ENCODE measurements around the gene NACC2. TPM values are rescaled to one million over a fixed set of nuclear protein-coding genes. Genes with fewer than 3 reads are reported as not detected.

The NACC2 gene
- total and polyA plus RNA-seq, 8 donors: 4.1 to 69.2 (median 10.0) TPM

GRCh38 chr9:135993409-135993742 is 101.7 kb downstream of the NACC2 start:
- Histone ChIP-seq H3K4me3 (peak overlapping the region in 3 of 4 donors; percentile 19 to 28 (median 25)), H3K4me1 (peaks cover 39 to 61% (median 47%) of the 10 kb centered on the region in 4 donors), H3K36me3 (no peaks in the 10 kb centered on the region), H3K27ac (peak overlapping the region; percentile 69 to 90 (median 86)), H3K27me3 (peaks cover 0 to 21% (median 5%) of the 10 kb centered on the region in 3 donors), H3K9me3 (no peaks in the 10 kb centered on the region)
- 66 to 81% (median 69%) methylated on average over 9 to 13 of the region's 13 CpGs for WGBS, 5 donors
- TF ChIP-seq POLR2A (IDR thresholded peaks at IDR 0.05) (no peak), CTCF (IDR thresholded peaks at IDR 0.05) (no peak), POLR2AphosphoS5 (IDR thresholded peaks at IDR 0.05) (no peak), EP300 (IDR thresholded peaks at IDR 0.05) (no peak)
- intact Hi-C loops (cut with DNase I; ENCODE audit: low total_unique reads): no loop called here
- DNase-seq: no peak

- peak; percentile 75 to 96 for DNase-seq
- Histone ChIP-seq H3K9me3 (no peaks in the 10 kb centered on the region), H3K36me3 (no peaks in the 10 kb centered on the region), H3K27ac (peak overlapping the region; percentile 69 to 90 (median 86)), H3K4me1 (peaks cover 39 to 61% (median 47%) of the 10 kb centered on the region in 4 donors), H3K27me3 (peaks cover 0 to 27% (median 5%) of the 10 kb centered on the region in 3 donors), H3K4me3 (peak overlapping the region; percentile 19 to 28 (median 25))
- no peak for TF ChIP-seq POLR2A (IDR thresholded peaks at IDR 0.05)
- peak; percentile 48 to 84 (median 55) for TF ChIP-seq POLR2AphosphoS5 (IDR thresholded peaks at IDR 0.05)
- 6 to 11% (median 8%) methylated on average over 10 to 32 of the region's 32 CpGs for WGBS, 5 donors
- intact Hi-C loops (cut with DNase I; ENCODE audit: low total_unique reads): no loop called here
These were observed 102.3 kb downstream of the NACC2 start for GRCh38 chr9:135992486-135993408.

- Histone ChIP-seq H3K27me3 (peaks cover 0 to 29% (median 5%) of the 10 kb centered on the region in 3 donors), H3K9me3 (no peaks in the 10 kb centered on the region), H3K4me1 (peaks cover 39 to 61% (median 47%) of the 10 kb centered on the region in 4 donors), H3K36me3 (no peaks in the 10 kb centered on the region), H3K4me3 (no peak overlapping the region), H3K27ac (peak overlapping the region; percentile 23 to 90 (median 86))
- no peak for TF ChIP-seq POLR2AphosphoS5 (IDR thresholded peaks at IDR 0.05)
- no peak for TF ChIP-seq CTCF (IDR thresholded peaks at IDR 0.05)
- TF ChIP-seq POLR2A (IDR thresholded peaks at IDR 0.05): no peak
- no peak for TF ChIP-seq EP300 (IDR thresholded peaks at IDR 0.05)
- WGBS, 5 donors: 82 to 87% (median 85%) methylated on average over 18 of the region's 18 CpGs
- intact Hi-C loops (cut with DNase I; ENCODE audit: low total_unique reads): no loop called here
- no peak for DNase-seq
These were observed 103.3 kb downstream of the NACC2 start for GRCh38 chr9:135991771-135992170.

- DNase-seq: peak; percentile 41 to 82
- peak overlapping the region in 2 of 4 donors; percentile 12 to 28 for H3K4me3 ChIP-seq
- H3K36me3 ChIP-seq: no peaks in the 10 kb centered on the region
- intact Hi-C loops (cut with DNase I; ENCODE audit: low total_unique reads): no loop called here
- WGBS, 5 donors: 8 to 45% (median 25%) methylated on average over 8 to 21 of the region's 21 CpGs
- peak overlapping the region; percentile 26 to 90 (median 86) for H3K27ac ChIP-seq
- peaks cover 39 to 61% (median 47%) of the 10 kb centered on the region in 4 donors for H3K4me1 ChIP-seq
- no peaks in the 10 kb centered on the region for H3K9me3 ChIP-seq
- H3K27me3 ChIP-seq: peaks cover 0 to 36% (median 5%) of the 10 kb centered on the region in 3 donors
- no peak for TF ChIP-seq POLR2AphosphoS5 (IDR thresholded peaks at IDR 0.05)
- no peak for TF ChIP-seq POLR2A (IDR thresholded peaks at IDR 0.05)
- TF ChIP-seq EP300 (IDR thresholded peaks at IDR 0.05): no peak
- no peak for TF ChIP-seq CTCF (IDR thresholded peaks at IDR 0.05)
These were observed 104.3 kb downstream of the NACC2 start for GRCh38 chr9:135990468-135991429.
